GM12801 (cell line): Measurements from ENCODE around the gene CAB39.

Source experiments
- CTCF ChIP-seq: IDR thresholded peaks from one replicate; pipeline ENCODE4 v1.5.1; 2011; ENCODE audit warnings: control low read depth; ENCODE audit not compliant: insufficient read length; ENCODE audit errors: extremely low read depth

The CAB39 gene

GRCh38 chr2:230758566-230759480 lies 46.2 kb downstream of the CAB39 start:
- TF ChIP-seq CTCF: no peak

DNA sequence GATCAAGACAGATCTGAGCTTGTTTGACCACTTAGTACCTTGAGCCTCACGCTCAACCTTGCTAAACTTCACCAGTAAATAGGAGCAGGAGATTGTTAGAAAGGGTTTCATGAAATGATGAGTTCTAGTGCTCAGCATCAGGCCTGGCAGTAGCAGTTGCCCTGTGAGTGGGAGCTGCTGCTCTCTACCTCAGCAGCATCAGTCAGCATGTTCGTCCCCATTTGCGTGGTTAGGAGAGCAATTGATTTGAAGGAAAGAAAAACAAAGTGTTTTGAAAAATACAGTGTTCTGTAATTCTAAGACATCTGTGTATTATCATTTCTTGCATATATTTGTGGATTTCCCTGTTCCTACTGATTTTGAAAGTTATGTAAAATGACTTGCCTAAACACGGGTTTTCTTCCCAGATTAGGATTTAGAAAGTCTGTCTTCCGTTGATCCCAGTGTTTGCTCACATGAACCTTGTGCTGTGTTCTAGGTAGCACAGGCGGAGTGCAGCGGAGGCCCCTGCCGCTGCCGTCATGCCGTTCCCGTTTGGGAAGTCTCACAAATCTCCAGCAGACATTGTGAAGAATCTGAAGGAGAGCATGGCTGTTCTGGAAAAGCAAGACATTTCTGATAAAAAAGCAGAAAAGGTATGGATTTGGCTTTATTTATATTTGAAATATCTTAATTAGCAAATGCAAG lies 47.0 kb downstream of the CAB39 start:
- TF ChIP-seq CTCF: no peak

DNA sequence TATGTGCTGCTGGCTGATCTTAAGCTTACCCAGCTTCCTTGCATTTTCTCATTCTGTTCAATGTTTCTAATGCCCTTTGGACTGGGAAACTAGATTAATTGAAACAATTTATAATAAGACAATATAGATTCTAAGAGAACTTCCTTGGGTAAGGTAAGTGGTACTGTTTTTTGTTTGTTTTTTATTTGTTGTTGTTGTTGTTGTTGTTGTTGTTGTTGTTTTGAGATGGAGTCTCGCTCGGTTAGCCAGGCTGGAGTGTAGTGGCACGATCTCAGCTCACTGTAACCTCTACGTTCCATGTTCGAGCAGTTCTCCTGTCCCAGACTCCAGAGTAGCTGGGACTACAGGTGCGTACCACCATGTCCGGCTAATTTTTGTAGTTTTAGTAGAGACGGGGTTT lies 49.1 kb downstream of the CAB39 start:
- TF ChIP-seq CTCF: no peak

- no peak for TF ChIP-seq CTCF
Observed at GRCh38 chr2:230762317-230762896, 49.8 kb downstream of the CAB39 start.

DNA sequence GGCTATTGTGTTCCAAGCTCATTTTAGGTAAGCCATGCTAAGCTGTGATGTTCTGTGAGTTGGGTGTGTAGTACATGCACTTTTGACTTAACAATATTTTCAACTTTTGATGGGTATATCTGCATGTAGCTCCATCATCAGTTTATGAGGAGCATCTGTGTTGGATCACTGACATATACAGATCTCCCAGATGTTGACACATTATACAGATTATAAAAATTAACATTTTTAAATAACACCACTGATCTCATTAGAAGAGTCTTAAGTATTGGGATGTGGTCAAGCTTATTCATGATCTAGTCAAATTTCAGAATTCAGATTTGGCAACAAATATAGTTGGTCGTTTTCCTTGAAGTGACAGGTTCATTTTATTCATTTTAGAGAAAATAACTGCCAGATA lies 51.7 kb downstream of the CAB39 start:
- no peak for TF ChIP-seq CTCF

DNA sequence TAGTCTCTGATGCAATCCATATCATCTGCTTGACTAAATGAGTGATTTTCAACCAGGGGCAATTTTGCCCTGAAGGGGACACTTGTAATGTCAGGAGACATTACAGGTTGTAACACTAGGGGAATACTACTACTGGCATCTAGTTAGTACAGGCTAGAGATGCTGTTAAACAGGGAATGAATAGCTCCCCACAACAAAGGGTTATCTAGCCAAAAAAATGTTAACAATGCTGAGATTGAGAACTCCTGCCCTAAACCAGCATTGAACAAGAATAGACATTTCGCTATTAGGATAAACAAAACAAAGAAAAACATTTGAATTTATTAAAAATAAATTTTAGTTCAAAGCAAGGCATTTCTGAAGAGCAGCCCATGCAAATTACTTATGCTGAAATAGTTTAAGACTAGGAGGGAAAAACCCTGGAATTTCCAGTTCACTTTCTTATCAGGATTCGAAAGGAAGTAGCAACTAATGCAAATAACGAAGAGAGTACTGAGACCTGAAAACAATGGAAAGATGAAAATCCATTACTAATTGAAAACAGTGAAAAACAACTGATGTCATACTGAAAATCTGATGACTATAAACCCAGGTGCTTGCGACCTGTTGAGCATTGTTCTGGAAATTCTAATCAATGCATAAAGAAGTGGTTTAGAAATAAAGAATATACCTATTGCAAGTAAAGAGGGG lies 53.1 kb downstream of the CAB39 start:
- TF ChIP-seq CTCF: no peak

DNA sequence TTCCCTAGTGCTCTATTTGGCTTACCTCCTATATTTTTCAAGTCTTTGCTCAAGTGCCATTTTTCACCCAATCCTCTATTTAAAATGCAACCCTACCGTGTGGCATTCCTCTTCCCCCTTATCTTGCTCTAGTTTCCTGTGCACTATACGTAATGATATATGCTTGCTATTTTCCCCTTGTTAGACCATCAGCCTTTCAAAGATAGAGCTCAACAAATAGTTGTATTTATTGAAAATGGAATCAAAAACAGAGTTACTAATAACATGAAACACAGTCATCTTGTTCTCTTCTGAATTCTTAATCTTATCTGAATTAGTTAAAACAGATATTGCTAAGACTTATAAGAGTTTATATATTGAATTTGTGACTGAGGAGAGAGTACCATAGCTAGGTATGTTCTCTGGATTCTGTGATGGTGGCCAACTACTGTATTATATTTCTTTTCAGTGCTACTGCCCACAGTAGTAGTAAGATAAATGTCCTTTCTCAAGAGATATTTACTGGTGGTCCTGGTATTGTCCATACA lies 55.3 kb downstream of the CAB39 start:
- TF ChIP-seq CTCF: no peak
